ENCODE results near the gene KIF19. TPM values are rescaled to one million over a fixed set of nuclear protein-coding genes. Genes with fewer than 3 reads are reported as not detected.

Gene KIF19
- polyA plus RNA-seq, 3 donors = not detected

DNA sequence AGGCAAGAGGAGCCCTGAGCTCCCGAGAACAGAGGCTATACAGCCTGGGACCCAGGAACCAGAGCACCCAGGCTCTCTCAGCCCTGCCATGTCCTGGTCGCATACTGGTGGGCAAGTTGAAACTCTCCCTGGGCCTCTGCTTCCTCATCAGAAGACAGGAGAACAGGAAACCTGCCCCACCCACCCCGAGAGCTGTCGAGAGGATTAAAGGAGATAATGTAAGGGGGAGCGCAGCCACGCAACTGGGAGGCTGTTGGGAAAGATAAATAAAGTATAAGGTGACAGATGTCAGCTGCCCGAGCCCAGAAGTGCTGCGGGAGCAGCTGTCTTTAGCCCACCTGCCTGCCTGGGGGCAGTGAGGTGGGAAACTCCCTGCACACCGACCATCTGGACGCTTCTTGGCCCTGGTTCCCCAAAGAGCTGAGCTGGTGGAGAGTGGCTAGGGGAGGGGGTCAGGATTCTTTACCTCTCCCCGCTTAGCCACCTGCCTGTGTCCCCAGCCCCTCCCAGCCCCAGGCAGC is 6.8 kb downstream of the KIF19 start:
- Histone ChIP-seq H3K9ac (ENCODE audit: insufficient read depth, low read length, poor library complexity, severe bottlenecking) (no peak overlapping the region), H3K9me3 (replicated peaks in 1 of 2; ENCODE audit: control insufficient read depth in 1 of 2, insufficient read depth in 1 of 2, low read length in 2 of 2) (no peaks in the 10 kb centered on the region), H3K79me2 (ENCODE audit: insufficient read depth, low read length) (no peaks in the 10 kb centered on the region), H3K27ac (ENCODE audit: low read depth in 1 of 2, low read length in 2 of 2) (no peak overlapping the region), H3K4me2 (replicated peaks; ENCODE audit: extremely low read depth, low read length, poor library complexity, severe bottlenecking) (no peak overlapping the region), H3K4me1 (ENCODE audit: control insufficient read depth in 1 of 2, insufficient read depth in 2 of 2, low read length in 2 of 2) (peaks cover 4 to 5% of the 10 kb centered on the region in 2 donors), H3K27me3 (ENCODE audit: control insufficient read depth in 2 of 2, insufficient read depth in 2 of 2, low read length in 2 of 2) (peaks cover 0 to 7% of the 10 kb centered on the region in 2 donors), H2AFZ (ENCODE audit: insufficient read depth, low read depth, low read length, poor library complexity, severe bottlenecking) (no peak overlapping the region), H3K4me3 (replicated peaks in 1 of 3; ENCODE audit: low read depth in 2 of 3, low read length in 3 of 3) (no peak overlapping the region), H4K20me1 (ENCODE audit: insufficient read depth, low read length) (no peaks in the 10 kb centered on the region), H3K36me3 (replicated peaks in 1 of 2; ENCODE audit: control insufficient read depth in 1 of 2, insufficient read depth in 2 of 2, low read length in 2 of 2) (no peaks in the 10 kb centered on the region)
- H3K9me3 Mint-ChIP-seq = no peaks in the 10 kb centered on the region
- DNase-seq = no peak
- TF ChIP-seq, protein P1, sequence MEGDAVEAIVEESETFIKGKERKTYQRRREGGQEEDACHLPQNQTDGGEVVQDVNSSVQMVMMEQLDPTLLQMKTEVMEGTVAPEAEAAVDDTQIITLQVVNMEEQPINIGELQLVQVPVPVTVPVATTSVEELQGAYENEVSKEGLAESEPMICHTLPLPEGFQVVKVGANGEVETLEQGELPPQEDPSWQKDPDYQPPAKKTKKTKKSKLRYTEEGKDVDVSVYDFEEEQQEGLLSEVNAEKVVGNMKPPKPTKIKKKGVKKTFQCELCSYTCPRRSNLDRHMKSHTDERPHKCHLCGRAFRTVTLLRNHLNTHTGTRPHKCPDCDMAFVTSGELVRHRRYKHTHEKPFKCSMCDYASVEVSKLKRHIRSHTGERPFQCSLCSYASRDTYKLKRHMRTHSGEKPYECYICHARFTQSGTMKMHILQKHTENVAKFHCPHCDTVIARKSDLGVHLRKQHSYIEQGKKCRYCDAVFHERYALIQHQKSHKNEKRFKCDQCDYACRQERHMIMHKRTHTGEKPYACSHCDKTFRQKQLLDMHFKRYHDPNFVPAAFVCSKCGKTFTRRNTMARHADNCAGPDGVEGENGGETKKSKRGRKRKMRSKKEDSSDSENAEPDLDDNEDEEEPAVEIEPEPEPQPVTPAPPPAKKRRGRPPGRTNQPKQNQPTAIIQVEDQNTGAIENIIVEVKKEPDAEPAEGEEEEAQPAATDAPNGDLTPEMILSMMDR (IDR thresholded peaks at IDR 0.05) = no peak
- WGBS (ENCODE audit: insufficient coverage) = 20% methylated on average over 4 of the region's 11 CpGs
- H3K36me3 Mint-ChIP-seq = no peaks in the 10 kb centered on the region
- peaks cover 16 to 24% (median 17%) of the 10 kb centered on the region in 3 donors for H3K27me3 Mint-ChIP-seq (ENCODE audit: low read depth in 3 of 3)
- H3K4me1 Mint-ChIP-seq = peaks cover 8% of the 10 kb centered on the region
- no peak overlapping the region for H3K4me3 Mint-ChIP-seq
- intact Hi-C loops (cut with micrococcal nuclease) = no loop called here
- H3K27ac Mint-ChIP-seq = peak overlapping the region in 1 of 7 donors; percentile 41

DNA sequence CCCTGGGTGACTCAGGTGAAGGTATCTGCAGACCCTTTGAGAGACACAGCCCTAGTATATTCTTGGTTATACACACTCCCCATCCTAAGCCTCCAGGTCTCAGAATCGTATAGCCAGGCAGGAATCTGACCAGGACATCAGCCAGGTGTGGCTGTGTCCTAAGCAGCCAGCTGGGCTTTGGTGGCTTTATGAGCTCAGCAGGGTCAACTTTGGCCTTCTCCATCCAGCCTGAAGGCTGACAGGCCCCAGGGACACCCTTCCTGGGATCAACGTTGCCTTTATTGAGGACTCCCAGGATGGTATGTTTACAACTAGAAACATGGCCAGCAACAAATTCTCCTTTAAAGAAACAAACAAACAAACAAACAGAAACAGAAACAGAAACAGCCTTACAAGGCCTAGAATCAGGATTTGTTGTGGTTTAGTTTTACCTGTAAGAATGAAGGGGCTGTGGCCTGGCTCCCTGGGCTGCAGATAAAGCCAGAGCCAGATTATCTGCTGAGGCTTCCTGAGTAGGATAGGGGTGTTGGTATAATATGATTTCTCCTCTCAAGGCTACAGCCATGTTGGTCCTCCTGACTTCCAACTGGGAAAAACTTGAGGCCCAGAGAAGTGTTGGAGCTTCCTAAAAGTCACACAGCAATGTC is 8.5 kb downstream of the KIF19 start:
- H3K9me3 Mint-ChIP-seq = no peaks in the 10 kb centered on the region
- Histone ChIP-seq H3K9me3 (replicated peaks in 1 of 2; ENCODE audit: control insufficient read depth in 1 of 2, insufficient read depth in 1 of 2, low read length in 2 of 2) (no peaks in the 10 kb centered on the region), H3K4me2 (replicated peaks; ENCODE audit: extremely low read depth, low read length, poor library complexity, severe bottlenecking) (no peak overlapping the region), H3K27me3 (ENCODE audit: control insufficient read depth in 2 of 2, insufficient read depth in 2 of 2, low read length in 2 of 2) (peaks cover 0 to 2% of the 10 kb centered on the region in 2 donors), H2AFZ (ENCODE audit: insufficient read depth, low read depth, low read length, poor library complexity, severe bottlenecking) (no peak overlapping the region), H3K4me3 (replicated peaks in 1 of 3; ENCODE audit: low read depth in 2 of 3, low read length in 3 of 3) (no peak overlapping the region), H3K4me1 (ENCODE audit: control insufficient read depth in 1 of 2, insufficient read depth in 2 of 2, low read length in 2 of 2) (peaks cover 4 to 5% of the 10 kb centered on the region in 2 donors), H4K20me1 (ENCODE audit: insufficient read depth, low read length) (no peaks in the 10 kb centered on the region), H3K79me2 (ENCODE audit: insufficient read depth, low read length) (no peaks in the 10 kb centered on the region), H3K9ac (ENCODE audit: insufficient read depth, low read length, poor library complexity, severe bottlenecking) (no peak overlapping the region), H3K27ac (ENCODE audit: low read depth in 1 of 2, low read length in 2 of 2) (no peak overlapping the region), H3K36me3 (replicated peaks in 1 of 2; ENCODE audit: control insufficient read depth in 1 of 2, insufficient read depth in 2 of 2, low read length in 2 of 2) (no peaks in the 10 kb centered on the region)
- H3K4me3 Mint-ChIP-seq = no peak overlapping the region
- no peak overlapping the region for H3K27ac Mint-ChIP-seq
- peaks cover 5% of the 10 kb centered on the region for H3K4me1 Mint-ChIP-seq
- DNase-seq = no peak
- intact Hi-C loops (cut with micrococcal nuclease) = no loop called here
- TF ChIP-seq, protein P1 (IDR thresholded peaks at IDR 0.05) = no peak
- peaks cover 12 to 22% (median 14%) of the 10 kb centered on the region in 3 donors for H3K27me3 Mint-ChIP-seq (ENCODE audit: low read depth in 3 of 3)
- WGBS (ENCODE audit: insufficient coverage) = 100% methylated on average over 1 of the region's 2 CpGs
- no peaks in the 10 kb centered on the region for H3K36me3 Mint-ChIP-seq

Measured in CD14-positive monocyte (primary cell).